Vagina (tissue), 2 donors: ENCODE data around the gene FAH.

ENCODE experiments used
- CTCF ChIP-seq, 3 experiments: fragments of 450-650 bp in 2 of 3; fragments of 200-600 bp in 1 of 3; sonication (generic) in 1 of 3; IDR thresholded peaks; one replicate each; pipeline ENCODE4 v1.5.1; 2017 to 2019; ENCODE audit warnings: antibody characterized with exemption in 3 of 3, mild to moderate bottlenecking in 2 of 3, moderate library complexity in 2 of 3
- POLR2A ChIP-seq, 2 donors: fragments of 450-650 bp; IDR thresholded peaks; one replicate each; pipeline ENCODE4 v1.6.1; 2017; ENCODE audit warnings: antibody characterized with exemption in 2 of 2, mild to moderate bottlenecking in 2 of 2, moderate library complexity in 2 of 2
- POLR2AphosphoS5 ChIP-seq, 2 donors: sonication (generic); formaldehyde crosslinking; IDR thresholded peaks; one replicate each; pipeline ENCODE4 v1.9.0; 2017; ENCODE audit warnings: antibody characterized with exemption in 2 of 2, mild to moderate bottlenecking in 2 of 2, low read depth in 1 of 2; ENCODE audit not compliant: insufficient read depth in 1 of 2

GRCh38 chr15:80140909-80141308 is 11.9 kb upstream of the FAH start:
- TF ChIP-seq CTCF (IDR thresholded peaks at IDR 0.05): no peak
- TF ChIP-seq POLR2A (IDR thresholded peaks at IDR 0.05): no peak
- no peak for TF ChIP-seq POLR2AphosphoS5 (IDR thresholded peaks at IDR 0.05; ENCODE audit: insufficient read depth in 1 of 2, low read depth in 1 of 2)
